ENCODE measurements around the gene GREM1.

GRCh38 chr15:32698773-32699390 is 18.9 kb upstream of the GREM1 start:
- TF ChIP-seq CTCF (IDR thresholded peaks at IDR 0.05) (no peak), POLR2A (IDR thresholded peaks at IDR 0.05) (no peak), POLR2AphosphoS5 (IDR thresholded peaks at IDR 0.05) (no peak)
